ENCODE measurements around the gene WDR35.

The WDR35 gene

GRCh38 chr2:19916385-19916950, 73.4 kb downstream of the WDR35 start:
- TF ChIP-seq CTCF (IDR thresholded peaks at IDR 0.05; ENCODE audit: low read depth, low read length) = no peak
- no peak overlapping the region for H3K4me3 ChIP-seq (ENCODE audit: low read depth, low read length)

GRCh38 chr2:19914266-19914975, 75.5 kb downstream of the WDR35 start:
- no peak overlapping the region for H3K4me3 ChIP-seq (ENCODE audit: low read depth, low read length)
- no peak for TF ChIP-seq CTCF (IDR thresholded peaks at IDR 0.05; ENCODE audit: low read depth, low read length)

- H3K4me3 ChIP-seq (ENCODE audit: low read depth, low read length) = no peak overlapping the region
- no peak for TF ChIP-seq CTCF (IDR thresholded peaks at IDR 0.05; ENCODE audit: low read depth, low read length)
Observed at GRCh38 chr2:19911808-19912509, 77.9 kb downstream of the WDR35 start.

- H3K4me3 ChIP-seq (ENCODE audit: low read depth, low read length) = peak overlapping the region; percentile 95
- TF ChIP-seq CTCF (IDR thresholded peaks at IDR 0.05; ENCODE audit: low read depth, low read length) = no peak
Observed at GRCh38 chr2:19902216-19902740, 87.6 kb downstream of the WDR35 start.

GRCh38 chr2:19901442-19902215, 88.3 kb downstream of the WDR35 start, which contains the start of gene TTC32:
Gene TTC32, minus strand, starts transcription at chr2:19901983. Its CDS starts 129 bp downstream, at chr2:19901854.
- no peak for TF ChIP-seq CTCF (IDR thresholded peaks at IDR 0.05; ENCODE audit: low read depth, low read length)
- peak within 1 kb of the TSS; percentile 95 for H3K4me3 ChIP-seq (ENCODE audit: low read depth, low read length)

GRCh38 chr2:19900931-19901441, 88.9 kb downstream of the WDR35 start:
- H3K4me3 ChIP-seq (ENCODE audit: low read depth, low read length) = peak overlapping the region; percentile 95
- no peak for TF ChIP-seq CTCF (IDR thresholded peaks at IDR 0.05; ENCODE audit: low read depth, low read length)

Measured in WI38 (cell line).